IMR-90 (cell line): ENCODE measurements around the gene MARCHF2. TPM values are rescaled to one million over a fixed set of nuclear protein-coding genes. Genes with fewer than 3 reads are reported as not detected.

Source experiments
- ATAC-seq: fragments of 200-7000 bp; cut with Tn5 transposase; 2 replicates; pipeline ENCODE4 v1.9.1; 2020; ENCODE audit warnings: low read depth, mild to moderate bottlenecking, moderate library complexity
- BruUV-seq: library from RNA; stranded (reverse); fragments of 400-500 nt; replicated peaks from 2 replicates; lab custom pipeline; 2021; lab: Mats Ljungman, UMichigan
- CTCF ChIA-PET: fragments of 300-600 bp; formaldehyde crosslinking; extraction: SDS; loops from one replicate; lab custom pipeline; 2021; ENCODE audit warnings: antibody characterized with exemption; lab: Yijun Ruan, JAX
- POLR2A ChIA-PET: fragments of 300-600 bp; sonication (Branson Sonifier 250); formaldehyde crosslinking; loops from one replicate; lab custom pipeline; 2022; ENCODE audit warnings: antibody characterized with exemption; ENCODE audit not compliant: unreplicated experiment; lab: Charles Lee
- DNase-seq: peaks from one replicate; pipeline ENCODE4 v3.0.0; 2013
- H2AFZ ChIP-seq: replicated peaks from 2 replicates; pipeline ENCODE3; 2013; ENCODE audit warnings: low read length, mild to moderate bottlenecking; ENCODE audit not compliant: poor library complexity
- H2AK5ac ChIP-seq: 2 replicates; pipeline ENCODE4 v1.6.1; 2013; ENCODE audit warnings: low read depth, low read length, inconsistent platforms
- H2AK9ac ChIP-seq: replicated peaks from 2 replicates; pipeline ENCODE3; 2013; ENCODE audit warnings: mild to moderate bottlenecking, low read depth, low read length, moderate library complexity; ENCODE audit not compliant: poor library complexity
- H2BK120ac ChIP-seq: 2 replicates; pipeline ENCODE4 v1.6.1; 2013; ENCODE audit warnings: low read depth, low read length, inconsistent platforms
- H2BK15ac ChIP-seq: 3 replicates; pipeline ENCODE4 v1.6.1; 2013; ENCODE audit warnings: low read depth, low read length, inconsistent platforms
- H2BK20ac ChIP-seq: 2 replicates; pipeline ENCODE4 v1.6.1; 2013; ENCODE audit warnings: low read depth, mild to moderate bottlenecking, inconsistent platforms, low read length, moderate library complexity
- H2BK5ac ChIP-seq: 2 replicates; pipeline ENCODE4 v1.6.1; 2013; ENCODE audit warnings: mild to moderate bottlenecking, low read depth, low read length, inconsistent platforms; ENCODE audit not compliant: poor library complexity, severe bottlenecking
- H3K14ac ChIP-seq: replicated peaks from 2 replicates; pipeline ENCODE4 v1.6.1; 2013; ENCODE audit warnings: low read depth, low read length, inconsistent platforms
- H3K18ac ChIP-seq: 2 replicates; pipeline ENCODE4 v1.6.1; 2013; ENCODE audit warnings: low read depth, low read length, control low read depth
- H3K23ac ChIP-seq: 2 replicates; pipeline ENCODE4 v1.6.1; 2013; ENCODE audit warnings: low read depth, low read length, inconsistent platforms
- H3K27ac ChIP-seq: 2 replicates; pipeline ENCODE4 v1.5.1; 2013; ENCODE audit warnings: mild to moderate bottlenecking, control low read depth, low read length; ENCODE audit not compliant: insufficient read depth
- H3K27me3 ChIP-seq: 2 replicates; pipeline ENCODE4 v1.6.1; 2013; ENCODE audit warnings: low read length; ENCODE audit not compliant: control insufficient read depth, insufficient read depth
- H3K36me3 ChIP-seq: 2 replicates; pipeline ENCODE4 v1.6.1; 2013; ENCODE audit warnings: low read length, mixed read lengths; ENCODE audit not compliant: control insufficient read depth, insufficient read depth
- H3K4ac ChIP-seq: 2 replicates; pipeline ENCODE4 v1.6.1; 2013; ENCODE audit warnings: low read depth, low read length, inconsistent platforms
- H3K4me1 ChIP-seq: 2 replicates; pipeline ENCODE4 v1.6.1; 2013; ENCODE audit warnings: low read length, mixed read lengths; ENCODE audit not compliant: control insufficient read depth, insufficient read depth
- H3K4me2 ChIP-seq: 2 replicates; pipeline ENCODE4 v1.6.1; 2013; ENCODE audit warnings: low read depth, mild to moderate bottlenecking, control low read depth, low read length, moderate library complexity
- H3K4me3 ChIP-seq: 2 replicates; pipeline ENCODE4 v1.5.1; 2013; ENCODE audit warnings: low read depth, mild to moderate bottlenecking, control low read depth, low read length, moderate library complexity; ENCODE audit not compliant: insufficient read depth
- H3K56ac ChIP-seq: 2 replicates; pipeline ENCODE4 v1.6.1; 2013; ENCODE audit warnings: low read length, inconsistent platforms; ENCODE audit not compliant: insufficient read depth; ENCODE audit errors: extremely low read depth
- H3K79me1 ChIP-seq, 2 experiments: 2 replicates each; pipeline ENCODE4 v1.6.1; 2013; ENCODE audit warnings: low read length in 2 of 2, inconsistent platforms in 1 of 2, low read depth in 1 of 2
- H3K9ac ChIP-seq: 2 replicates; pipeline ENCODE4 v1.6.1; 2013; ENCODE audit warnings: low read depth, low read length, control low read depth
- H3K9me1 ChIP-seq: 2 replicates; pipeline ENCODE4 v1.6.1; 2013; ENCODE audit warnings: low read length, inconsistent platforms; ENCODE audit not compliant: insufficient read depth
- H3K9me3 ChIP-seq: 2 replicates; pipeline ENCODE4 v1.6.1; 2013; ENCODE audit warnings: low read length; ENCODE audit not compliant: control insufficient read depth, insufficient read depth
- H4K20me1 ChIP-seq: 2 replicates; pipeline ENCODE4 v1.6.1; 2013; ENCODE audit warnings: low read length, inconsistent platforms; ENCODE audit not compliant: insufficient read depth
- H4K5ac ChIP-seq: 2 replicates; pipeline ENCODE4 v1.6.1; 2013; ENCODE audit warnings: mild to moderate bottlenecking, low read depth, low read length, control low read depth
- H4K8ac ChIP-seq, 2 experiments: 2 replicates each; pipeline ENCODE4 v1.6.1; 2013; ENCODE audit warnings: low read depth in 2 of 2, low read length in 2 of 2, control low read depth in 1 of 2, inconsistent platforms in 1 of 2
- H4K91ac ChIP-seq: 2 replicates; pipeline ENCODE4 v1.6.1; 2013; ENCODE audit warnings: low read depth, low read length, inconsistent platforms; ENCODE audit not compliant: insufficient read depth
- BHLHE40 ChIP-seq: fragments of 150-350 bp; IDR thresholded peaks from 2 replicates; pipeline ENCODE4 v1.6.1; 2016; ENCODE audit warnings: mild to moderate bottlenecking, low read depth, low read length
- CEBPB ChIP-seq: IDR thresholded peaks from 2 replicates; pipeline ENCODE4 v1.6.1; 2012; ENCODE audit warnings: low read depth, low read length, improper control_type of control experiment
- CHD1 ChIP-seq: IDR thresholded peaks from 2 replicates; pipeline ENCODE4 v1.6.1; 2012; ENCODE audit warnings: low read depth, low read length, improper control_type of control experiment
- FOS ChIP-seq: fragments of 150-350 bp; IDR thresholded peaks from 2 replicates; pipeline ENCODE4 v1.6.1; 2016; ENCODE audit warnings: low read depth, low read length
- MAFK ChIP-seq: IDR thresholded peaks from 2 replicates; pipeline ENCODE4 v1.6.1; 2012; ENCODE audit warnings: low read depth, low read length, improper control_type of control experiment
- MAZ ChIP-seq: IDR thresholded peaks from 2 replicates; pipeline ENCODE4 v1.6.1; 2012; ENCODE audit warnings: low read depth, mild to moderate bottlenecking, low read length, improper control_type of control experiment, moderate library complexity, borderline replicate concordance
- MXI1 ChIP-seq: IDR thresholded peaks from 2 replicates; pipeline ENCODE4 v1.6.1; 2012; ENCODE audit warnings: low read depth, mild to moderate bottlenecking, low read length, moderate library complexity, borderline replicate concordance
- NFE2L2 ChIP-seq: fragments of 150-350 bp; IDR thresholded peaks from 2 replicates; pipeline ENCODE4 v1.6.1; 2016; ENCODE audit warnings: low read depth, mild to moderate bottlenecking, low read length
- POLR2A ChIP-seq: IDR thresholded peaks from 2 replicates; pipeline ENCODE4 v1.6.1; 2012; ENCODE audit warnings: mild to moderate bottlenecking, low read depth, low read length
- RAD21 ChIP-seq: IDR thresholded peaks from 2 replicates; pipeline ENCODE4 v1.6.1; 2012; ENCODE audit warnings: low read length, improper control_type of control experiment
- RCOR1 ChIP-seq: IDR thresholded peaks from 2 replicates; pipeline ENCODE4 v1.6.1; 2012; ENCODE audit warnings: mild to moderate bottlenecking, low read length, improper control_type of control experiment; ENCODE audit not compliant: insufficient replicate concordance
- RFX5 ChIP-seq: IDR thresholded peaks from 2 replicates; pipeline ENCODE4 v1.8.0; 2012; ENCODE audit warnings: low read depth, mild to moderate bottlenecking, low read length, moderate library complexity
- SMC3 ChIP-seq: fragments of 150-350 bp; IDR thresholded peaks from 2 replicates; pipeline ENCODE4 v1.6.1; 2016; ENCODE audit warnings: low read depth, mild to moderate bottlenecking, antibody characterized with exemption, low read length, moderate library complexity
- WGBS, 2 experiments: methylation state at CpG; one replicate each; pipeline versions ENCODE4 v1.1.5 to v1.1.7; 2013; ENCODE audit warnings: missing lambda C conversion rate in 2 of 2; ENCODE audit not compliant: insufficient read length in 1 of 2; ENCODE audit errors: extremely low coverage in 2 of 2; 5-methylcytosine and 5-hydroxymethylcytosine counted together
- dilution Hi-C: fragments of 300-500 bp; cut with HindIII; formaldehyde crosslinking; loops from one replicate; pipeline ENCODE4 v1.14.3; 2018; ENCODE audit warnings: low sequenced_read_pairs; ENCODE audit not compliant: unreplicated experiment
- in situ Hi-C: fragments of 300-500 bp; cut with MboI; formaldehyde crosslinking; loops from 3 replicates; pipeline ENCODE4 v1.14.3; 2019; ENCODE audit warnings: low sequenced_read_pairs, inconsistent platforms, mixed read lengths
- intact Hi-C: fragments of 100-400 bp; cut with micrococcal nuclease; formaldehyde crosslinking; loops from 2 replicates; pipeline ENCODE4 v1.10.0; 2022
- polyA plus RNA-seq, 3 experiments: library from polyadenylated mRNA; depleted of rRNA; stranded (reverse); fragments of >200 nt; gene quantifications; 2 replicates each; pipeline ENCODE4 v1.2.3, GENCODE V29; 2012; ENCODE audit warnings: low replicate concordance in 1 of 3
- total RNA-seq: library from RNA; depleted of rRNA; stranded (reverse); fragments of >200 nt; gene quantifications from 2 replicates; pipeline ENCODE4 v1.2.3, GENCODE V29; 2012
- TF ChIP-seq, protein P1 (sequence below): fragments of 150-350 bp; IDR thresholded peaks from 2 replicates; pipeline ENCODE4 v1.6.1; 2016; ENCODE audit warnings: low read depth, mild to moderate bottlenecking, low read length, moderate library complexity, borderline replicate concordance
- TF ChIP-seq, protein P2 (sequence below): fragments of 150-350 bp; IDR thresholded peaks from 2 replicates; pipeline ENCODE4 v1.6.1; 2017; ENCODE audit warnings: mild to moderate bottlenecking, antibody characterized with exemption, low read length, low read depth
- TF ChIP-seq, protein P3 (sequence below): conservative IDR thresholded peaks from 2 replicates; pipeline ENCODE4 v1.5.1; 2012; ENCODE audit warnings: mild to moderate bottlenecking, low read depth, low read length, improper control_type of control experiment

The MARCHF2 gene
- total and polyA plus RNA-seq, 2 of the 4 experiments (the other 2 are of a cell fraction), result 33.8 to 58.8 TPM

DNA sequence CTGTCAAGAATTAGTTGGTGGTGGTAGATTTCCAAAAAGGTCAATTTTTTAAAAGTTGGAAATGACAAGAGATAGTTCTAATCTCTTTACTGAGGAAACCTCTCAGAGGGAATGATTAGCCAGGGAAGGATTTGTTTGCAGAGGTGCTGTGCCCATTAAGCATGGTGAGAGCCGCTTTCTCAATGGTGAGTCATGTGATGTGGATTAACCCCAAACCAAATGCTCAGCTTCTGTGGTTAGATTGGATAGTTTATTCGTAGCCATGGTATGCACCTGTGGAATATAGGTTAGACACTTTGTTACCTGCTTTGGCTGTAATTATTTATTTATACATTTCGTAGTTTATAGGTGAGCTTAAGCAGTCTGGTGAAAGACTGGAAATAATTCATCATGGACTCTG is 38.8 kb downstream of the MARCHF2 start:
- Histone ChIP-seq H3K27me3 (no peaks in the 10 kb centered on the region), H3K4me2 (peak overlapping the region; percentile 32; the same call in 1 of the 2 replicates), H3K4me3 (no peak overlapping the region), H3K4ac (no peak overlapping the region), H2AK5ac (no peak overlapping the region), H3K14ac (0 out of 2 replicates have a peak overlapping the region, but pooled peaks have one; percentile 2), H3K36me3 (peaks cover 17% of the 10 kb centered on the region), H4K8ac (no peak overlapping the region), H3K4me1 (peaks cover 16% of the 10 kb centered on the region), H2AFZ (no peak overlapping the region), H3K27ac (no peak overlapping the region), H3K18ac (no peak overlapping the region), H2AK9ac (no peak overlapping the region), H2BK20ac (no peak overlapping the region), H3K79me1 (peaks cover 4 to 82% of the 10 kb centered on the region in 2 experiments), H4K5ac (no peak overlapping the region), H2BK5ac (no peak overlapping the region), H3K56ac (no peak overlapping the region), H3K23ac (no peak overlapping the region), H4K91ac (no peak overlapping the region), H3K9me1 (peaks cover 44% of the 10 kb centered on the region), H3K9me3 (no peaks in the 10 kb centered on the region), H2BK15ac (no peak overlapping the region), H3K9ac (no peak overlapping the region), H2BK120ac (no peak overlapping the region), H4K20me1 (peaks cover 99% of the 10 kb centered on the region)
- TF ChIP-seq MXI1, result no peak
- TF ChIP-seq FOS, result no peak; the same call in 1 of the 2 replicates
- TF ChIP-seq SMC3, result no peak
- TF ChIP-seq, protein P1, sequence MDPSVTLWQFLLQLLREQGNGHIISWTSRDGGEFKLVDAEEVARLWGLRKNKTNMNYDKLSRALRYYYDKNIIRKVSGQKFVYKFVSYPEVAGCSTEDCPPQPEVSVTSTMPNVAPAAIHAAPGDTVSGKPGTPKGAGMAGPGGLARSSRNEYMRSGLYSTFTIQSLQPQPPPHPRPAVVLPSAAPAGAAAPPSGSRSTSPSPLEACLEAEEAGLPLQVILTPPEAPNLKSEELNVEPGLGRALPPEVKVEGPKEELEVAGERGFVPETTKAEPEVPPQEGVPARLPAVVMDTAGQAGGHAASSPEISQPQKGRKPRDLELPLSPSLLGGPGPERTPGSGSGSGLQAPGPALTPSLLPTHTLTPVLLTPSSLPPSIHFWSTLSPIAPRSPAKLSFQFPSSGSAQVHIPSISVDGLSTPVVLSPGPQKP, result no peak
- TF ChIP-seq RAD21, result no peak
- TF ChIP-seq POLR2A, result no peak
- TF ChIP-seq RFX5, result no peak
- peak; percentile 63; the same call in 1 of the 2 replicates for TF ChIP-seq BHLHE40
- no peak for TF ChIP-seq NFE2L2
- TF ChIP-seq MAFK, result no peak
- TF ChIP-seq, protein P2, sequence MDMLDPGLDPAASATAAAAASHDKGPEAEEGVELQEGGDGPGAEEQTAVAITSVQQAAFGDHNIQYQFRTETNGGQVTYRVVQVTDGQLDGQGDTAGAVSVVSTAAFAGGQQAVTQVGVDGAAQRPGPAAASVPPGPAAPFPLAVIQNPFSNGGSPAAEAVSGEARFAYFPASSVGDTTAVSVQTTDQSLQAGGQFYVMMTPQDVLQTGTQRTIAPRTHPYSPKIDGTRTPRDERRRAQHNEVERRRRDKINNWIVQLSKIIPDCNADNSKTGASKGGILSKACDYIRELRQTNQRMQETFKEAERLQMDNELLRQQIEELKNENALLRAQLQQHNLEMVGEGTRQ, result peak; percentile 53
- TF ChIP-seq CEBPB, result peak; percentile 68
- TF ChIP-seq MAZ, result no peak
- TF ChIP-seq RCOR1, result peak; percentile 80
- no peak for TF ChIP-seq CHD1
- TF ChIP-seq, protein P3, sequence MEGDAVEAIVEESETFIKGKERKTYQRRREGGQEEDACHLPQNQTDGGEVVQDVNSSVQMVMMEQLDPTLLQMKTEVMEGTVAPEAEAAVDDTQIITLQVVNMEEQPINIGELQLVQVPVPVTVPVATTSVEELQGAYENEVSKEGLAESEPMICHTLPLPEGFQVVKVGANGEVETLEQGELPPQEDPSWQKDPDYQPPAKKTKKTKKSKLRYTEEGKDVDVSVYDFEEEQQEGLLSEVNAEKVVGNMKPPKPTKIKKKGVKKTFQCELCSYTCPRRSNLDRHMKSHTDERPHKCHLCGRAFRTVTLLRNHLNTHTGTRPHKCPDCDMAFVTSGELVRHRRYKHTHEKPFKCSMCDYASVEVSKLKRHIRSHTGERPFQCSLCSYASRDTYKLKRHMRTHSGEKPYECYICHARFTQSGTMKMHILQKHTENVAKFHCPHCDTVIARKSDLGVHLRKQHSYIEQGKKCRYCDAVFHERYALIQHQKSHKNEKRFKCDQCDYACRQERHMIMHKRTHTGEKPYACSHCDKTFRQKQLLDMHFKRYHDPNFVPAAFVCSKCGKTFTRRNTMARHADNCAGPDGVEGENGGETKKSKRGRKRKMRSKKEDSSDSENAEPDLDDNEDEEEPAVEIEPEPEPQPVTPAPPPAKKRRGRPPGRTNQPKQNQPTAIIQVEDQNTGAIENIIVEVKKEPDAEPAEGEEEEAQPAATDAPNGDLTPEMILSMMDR, result no peak
- POLR2A ChIA-PET, result no interaction called here
- no TSS peak for BruUV-seq
- intact Hi-C loops, result no loop called here
- peak; percentile 79 for DNase-seq
- in situ Hi-C loops, result no loop called here
- ATAC-seq, result peak; percentile 72
- CTCF ChIA-PET, result interaction anchor here (0.6 to 1.1 kb wide), 2 partner anchors 24 to 131 kb away, joined by 3 to 4 read pairs; no protein-coding TSS in a partner anchor
- dilution Hi-C loops, result no loop called here
- no CpG with 5 or more reads among the region's 3 CpGs for WGBS, 2 experiments
